GM04503 (cell line): ENCODE measurements around the gene MTURN.

Experiments used
- DNase-seq: peaks from one replicate; pipeline ENCODE4 v3.0.0-alpha.2; 2012; ENCODE audit warnings: low read depth

Gene MTURN

DNA sequence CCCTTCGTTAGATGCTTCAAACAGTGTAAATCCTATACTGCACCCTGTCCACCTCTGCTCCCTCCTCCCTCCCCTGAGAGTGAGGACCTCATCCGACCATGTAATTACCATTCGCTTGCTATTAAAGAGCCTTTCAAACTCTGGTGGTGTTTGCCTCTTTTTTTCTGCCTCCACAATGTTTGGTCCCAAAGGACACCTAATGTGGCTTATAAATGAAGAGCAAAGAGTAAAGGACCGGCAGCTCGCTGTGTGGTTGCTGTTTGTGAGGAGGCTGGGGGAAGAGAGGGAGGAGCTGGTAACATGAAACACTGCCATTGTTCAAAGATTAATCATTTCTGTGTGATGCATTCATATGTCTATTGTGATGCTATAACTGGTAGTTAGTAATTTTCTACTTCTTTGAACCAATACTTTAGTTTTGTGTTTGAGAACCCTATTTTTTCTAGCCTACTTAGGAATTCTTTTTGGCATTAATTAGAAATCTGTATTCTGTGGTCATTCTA, 27.9 kb downstream of the MTURN start:
- DNase-seq: no peak

DNA sequence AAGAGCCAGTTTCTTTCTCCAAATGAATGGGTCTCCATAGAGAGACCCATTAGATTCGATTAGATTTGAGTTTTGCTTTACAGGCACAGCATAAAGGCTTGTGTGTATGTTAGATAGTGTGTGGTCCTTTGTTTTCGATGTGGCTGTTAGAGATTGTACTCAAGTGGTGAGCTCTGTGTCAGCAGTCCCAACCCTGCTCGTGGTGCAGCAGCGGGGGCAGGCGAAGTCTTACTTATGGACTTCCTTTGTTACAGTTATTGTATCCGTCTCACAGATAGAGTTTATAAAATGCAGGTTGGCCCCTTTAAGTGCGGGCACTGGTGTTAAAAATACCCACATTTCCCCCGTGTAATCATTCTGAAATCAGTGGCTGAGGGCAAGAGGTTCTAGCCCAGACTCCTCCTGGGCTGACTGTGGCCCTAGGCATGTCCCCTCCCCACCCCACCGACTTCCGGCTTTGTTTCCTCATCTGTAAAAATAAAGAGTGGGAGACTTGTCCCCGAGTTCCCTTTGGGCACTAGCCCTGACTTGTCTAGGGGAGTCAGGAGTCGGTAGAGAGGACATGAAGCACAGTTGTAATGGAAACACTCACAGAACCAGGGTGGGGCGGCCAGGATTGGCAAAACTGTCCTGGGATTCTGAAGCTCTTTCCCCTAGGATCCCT, 28.6 kb downstream of the MTURN start:
- DNase-seq: no peak

DNA sequence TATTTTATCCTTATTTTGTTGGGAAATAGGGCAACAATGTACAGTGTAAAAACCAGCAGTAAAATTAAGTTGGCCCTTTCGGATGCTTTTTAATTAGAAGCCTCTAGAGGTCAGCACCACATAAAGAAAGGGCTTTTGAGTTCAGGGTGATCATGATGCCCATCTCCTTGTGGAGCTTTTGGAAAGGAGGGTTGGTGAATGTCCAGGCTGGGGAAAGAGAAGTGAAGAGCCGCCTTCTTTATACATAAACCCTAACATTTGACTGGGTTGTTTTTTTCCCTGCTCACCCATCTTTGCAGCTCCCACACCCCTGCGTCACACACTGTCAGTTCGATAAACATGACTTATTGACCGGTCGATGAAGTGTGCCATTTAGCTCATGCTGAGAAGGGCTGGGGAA, 29.8 kb downstream of the MTURN start:
- no peak for DNase-seq

DNA sequence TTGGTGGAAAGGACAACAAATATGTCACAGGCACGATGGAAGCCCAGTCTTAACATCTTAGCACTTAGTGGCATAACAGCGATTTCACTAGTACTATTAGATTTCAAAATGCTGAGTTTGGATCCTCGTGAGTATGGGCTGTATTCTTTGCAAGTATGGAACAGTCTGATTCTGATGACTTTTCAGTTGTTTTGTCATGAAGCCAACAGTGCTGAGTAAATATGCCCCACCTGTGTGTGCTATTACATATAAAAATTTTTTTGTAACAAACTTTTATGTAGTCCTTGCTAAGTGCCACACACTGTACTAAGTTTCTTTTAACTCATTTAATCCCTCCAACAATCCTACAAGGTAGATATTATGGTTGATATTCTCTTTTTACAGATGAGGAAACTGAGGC, 30.8 kb downstream of the MTURN start:
- no peak for DNase-seq

DNA sequence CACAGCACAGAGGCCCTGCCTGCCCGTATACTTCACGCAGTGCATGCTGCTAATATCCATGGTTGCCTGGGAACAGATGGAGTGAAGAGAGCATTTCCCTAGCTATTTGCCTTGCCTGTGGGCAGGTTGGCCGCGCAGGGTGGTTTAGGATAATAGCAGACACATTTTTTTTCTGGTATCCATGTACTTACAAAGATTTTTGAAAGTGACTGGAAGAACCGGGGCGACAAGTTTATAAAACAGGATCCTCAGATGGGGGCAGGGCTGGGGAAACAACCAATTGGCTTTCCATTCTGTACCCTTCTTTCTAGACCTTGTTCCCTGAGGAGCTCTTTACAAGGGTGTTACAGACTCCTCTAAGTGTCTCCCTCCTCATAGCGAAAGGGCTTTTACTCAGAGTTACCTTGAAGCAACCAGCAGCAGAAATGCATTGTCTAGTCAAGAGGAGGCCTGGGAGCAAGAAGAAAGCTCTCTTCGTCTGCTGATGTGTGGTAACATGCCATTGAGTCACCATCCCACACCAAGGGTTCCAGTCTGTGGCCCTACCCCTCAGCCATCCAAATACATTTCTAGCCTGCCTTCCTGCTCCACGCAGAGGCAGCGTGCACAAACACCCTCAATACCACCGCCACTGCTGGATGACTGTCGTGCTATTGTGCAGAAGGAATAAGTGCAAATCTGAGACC, 31.5 kb downstream of the MTURN start:
- DNase-seq: no peak

DNA sequence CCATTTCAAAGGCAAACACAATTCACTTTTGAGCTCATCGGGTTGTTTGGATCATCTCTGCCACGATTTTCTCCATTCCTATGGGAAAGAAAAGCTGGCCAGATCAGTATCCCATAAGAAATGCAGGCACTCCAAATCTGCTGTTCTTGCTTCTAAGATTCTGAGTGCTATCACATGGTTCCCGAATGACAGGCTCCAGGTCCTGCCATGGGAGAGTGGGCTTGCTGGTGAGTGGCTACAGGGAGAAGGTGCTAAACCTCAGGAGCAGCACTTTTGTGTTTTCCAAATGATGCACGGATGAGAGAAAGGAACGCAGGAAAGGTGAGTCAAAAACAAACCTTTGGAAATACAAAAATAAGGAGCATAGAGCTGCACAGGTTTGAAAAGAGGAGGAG, 32.1 kb downstream of the MTURN start:
- no peak for DNase-seq

DNA sequence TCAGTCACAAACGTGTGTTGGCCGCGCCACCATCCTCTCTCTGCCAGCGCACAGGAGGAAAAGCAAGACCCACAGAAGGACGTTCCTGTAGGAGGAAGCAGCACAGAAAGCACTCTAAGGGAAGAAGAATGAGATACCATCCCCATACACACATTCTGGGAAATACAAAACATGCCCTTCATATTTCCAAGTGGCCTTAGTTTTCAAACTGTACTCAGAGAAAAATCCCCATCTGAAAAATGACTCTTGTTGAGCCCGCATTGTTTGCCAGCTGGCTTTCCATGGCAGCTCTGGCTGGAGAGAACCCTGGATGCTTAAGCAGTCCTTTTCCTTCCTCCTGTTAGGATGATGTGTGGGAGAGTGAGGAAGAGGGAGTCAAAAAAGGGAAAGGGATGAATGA, 33.1 kb downstream of the MTURN start:
- no peak for DNase-seq

DNA sequence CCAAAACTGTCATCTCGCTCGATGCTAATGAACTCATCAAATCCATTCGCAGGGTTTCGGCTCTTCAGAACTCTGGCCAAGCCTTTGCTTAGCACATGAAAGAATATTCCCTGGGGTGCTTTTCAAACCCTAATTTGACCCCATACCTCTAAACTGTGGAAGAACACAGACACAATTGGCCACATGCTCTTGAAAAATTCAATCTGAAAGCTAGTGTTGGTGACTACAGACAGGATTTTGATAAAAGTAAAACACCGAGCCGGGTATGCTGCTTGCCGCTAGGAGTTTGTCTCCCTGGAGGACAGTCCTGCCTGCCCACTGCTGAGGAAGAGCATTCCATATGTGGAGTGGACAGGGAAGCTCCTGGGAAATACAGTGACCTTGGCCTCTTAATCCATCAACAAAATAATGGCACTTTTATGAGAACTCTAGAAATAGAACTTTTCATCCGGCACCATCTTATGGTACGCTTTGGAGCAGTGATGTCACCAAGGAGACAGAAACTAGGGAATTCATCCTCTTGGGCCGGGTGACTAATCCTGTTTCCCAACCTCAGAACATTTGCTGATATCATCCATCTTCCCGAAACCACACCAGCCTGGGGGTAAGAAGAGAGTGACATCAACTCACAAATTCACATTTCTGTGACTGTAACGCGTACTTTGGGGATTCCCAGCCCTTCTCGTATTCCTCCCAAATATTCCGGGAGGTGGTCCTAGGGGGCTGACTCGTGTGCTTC, 34.2 kb downstream of the MTURN start:
- DNase-seq: peak; percentile 91

DNA sequence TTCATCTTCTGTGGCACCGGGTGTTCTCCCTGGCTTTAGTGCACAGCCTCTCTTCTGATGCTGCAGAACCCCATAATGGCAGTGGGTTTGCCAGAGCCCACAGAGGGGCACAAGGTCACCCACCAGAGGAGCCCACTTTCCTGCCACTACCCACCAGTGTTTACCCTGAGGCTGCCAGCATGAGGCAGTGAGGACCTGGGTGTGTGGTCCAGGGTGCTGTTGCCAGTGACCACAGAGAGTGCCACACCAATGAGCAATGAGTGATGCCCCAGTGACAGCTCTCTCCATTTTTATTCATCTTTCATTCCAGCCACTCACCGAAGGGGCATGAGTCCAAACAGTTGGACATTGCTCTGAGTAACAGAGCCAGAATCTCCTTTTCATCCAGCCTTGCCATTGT, 34.8 kb downstream of the MTURN start:
- no peak for DNase-seq

DNA sequence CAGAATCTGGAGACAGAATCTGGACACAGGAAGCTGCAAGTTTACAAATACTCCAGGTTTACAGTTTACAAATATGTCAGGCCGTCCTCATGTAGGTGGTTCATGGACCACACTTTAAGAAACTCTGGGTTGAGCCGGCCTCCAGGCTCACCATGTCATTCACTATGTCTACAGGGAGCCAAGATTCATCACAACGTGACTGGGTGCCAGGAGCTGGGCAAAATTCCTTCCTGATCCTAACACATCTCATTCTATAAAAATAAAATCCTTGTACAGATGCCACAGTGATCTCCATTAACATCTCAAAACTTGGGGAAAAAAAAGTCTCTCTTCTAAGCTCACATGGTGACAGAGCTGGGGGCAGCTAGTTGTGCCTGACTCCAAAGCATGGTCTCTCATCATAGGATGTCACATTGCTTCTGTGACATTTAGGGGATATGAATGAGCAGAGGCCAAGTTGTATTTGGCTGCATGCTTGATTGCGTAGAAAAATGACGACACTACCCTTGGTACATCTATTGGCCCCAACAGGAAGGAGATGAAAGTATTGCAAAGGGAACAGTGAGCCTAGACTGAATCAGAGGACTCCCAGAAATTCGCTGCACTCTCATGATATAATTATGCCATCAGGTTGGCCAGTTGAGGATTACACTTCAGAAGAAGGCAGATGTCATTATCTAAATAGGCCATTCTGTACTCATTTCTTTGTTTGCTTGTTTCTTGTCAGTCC, 35.9 kb downstream of the MTURN start:
- no peak for DNase-seq

DNA sequence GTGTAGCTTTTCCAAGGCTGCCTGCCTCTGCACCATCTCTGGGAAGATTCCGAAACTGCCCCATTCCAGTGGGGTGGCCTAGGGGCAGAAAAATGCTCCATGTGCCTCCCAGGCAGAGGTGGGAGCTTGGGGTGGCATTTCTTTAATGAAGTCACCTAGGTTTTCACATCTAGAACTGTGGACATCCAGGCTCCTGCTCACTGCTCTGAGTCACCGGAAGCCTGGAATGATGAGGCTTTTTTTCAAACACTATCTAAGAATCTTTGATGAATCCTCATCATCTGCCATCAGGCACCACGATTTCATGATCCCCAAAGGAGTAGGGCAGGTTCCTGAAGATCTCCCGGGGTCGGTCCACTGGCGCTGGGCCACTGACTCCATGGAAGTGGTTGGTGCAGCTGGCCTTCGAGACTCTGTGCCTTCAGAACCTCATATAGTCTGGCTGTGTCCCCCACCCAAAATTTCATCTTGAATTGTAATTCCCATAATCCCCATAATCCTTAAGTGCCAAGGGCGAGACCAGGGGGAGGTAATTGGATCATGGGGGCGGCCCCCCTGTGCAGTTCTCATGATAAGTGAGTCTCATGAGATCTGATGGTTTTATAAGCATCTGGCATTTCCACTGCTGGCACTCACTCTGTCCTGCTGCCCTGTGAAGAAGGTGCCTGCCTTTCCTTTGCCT, 37.1 kb downstream of the MTURN start:
- no peak for DNase-seq

DNA sequence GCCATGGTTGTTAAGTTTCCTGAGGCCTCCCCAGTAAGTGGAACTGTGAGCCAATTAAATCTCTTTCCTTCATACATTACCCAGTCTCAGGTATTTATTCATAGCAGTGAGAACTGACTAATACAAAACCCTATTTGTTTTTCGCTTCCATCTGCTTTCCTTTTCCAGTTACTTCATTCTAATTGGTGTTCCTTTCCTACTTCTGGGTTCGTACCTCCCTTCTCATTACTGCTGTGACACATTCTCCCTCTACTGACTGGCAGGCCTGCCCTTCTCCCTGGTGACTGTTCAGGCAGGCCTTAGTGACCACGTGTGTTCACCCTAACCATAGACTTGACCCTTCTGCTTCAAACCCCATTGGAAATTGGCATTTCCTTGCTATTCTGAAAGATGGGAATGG, 37.7 kb downstream of the MTURN start:
- no peak for DNase-seq

DNA sequence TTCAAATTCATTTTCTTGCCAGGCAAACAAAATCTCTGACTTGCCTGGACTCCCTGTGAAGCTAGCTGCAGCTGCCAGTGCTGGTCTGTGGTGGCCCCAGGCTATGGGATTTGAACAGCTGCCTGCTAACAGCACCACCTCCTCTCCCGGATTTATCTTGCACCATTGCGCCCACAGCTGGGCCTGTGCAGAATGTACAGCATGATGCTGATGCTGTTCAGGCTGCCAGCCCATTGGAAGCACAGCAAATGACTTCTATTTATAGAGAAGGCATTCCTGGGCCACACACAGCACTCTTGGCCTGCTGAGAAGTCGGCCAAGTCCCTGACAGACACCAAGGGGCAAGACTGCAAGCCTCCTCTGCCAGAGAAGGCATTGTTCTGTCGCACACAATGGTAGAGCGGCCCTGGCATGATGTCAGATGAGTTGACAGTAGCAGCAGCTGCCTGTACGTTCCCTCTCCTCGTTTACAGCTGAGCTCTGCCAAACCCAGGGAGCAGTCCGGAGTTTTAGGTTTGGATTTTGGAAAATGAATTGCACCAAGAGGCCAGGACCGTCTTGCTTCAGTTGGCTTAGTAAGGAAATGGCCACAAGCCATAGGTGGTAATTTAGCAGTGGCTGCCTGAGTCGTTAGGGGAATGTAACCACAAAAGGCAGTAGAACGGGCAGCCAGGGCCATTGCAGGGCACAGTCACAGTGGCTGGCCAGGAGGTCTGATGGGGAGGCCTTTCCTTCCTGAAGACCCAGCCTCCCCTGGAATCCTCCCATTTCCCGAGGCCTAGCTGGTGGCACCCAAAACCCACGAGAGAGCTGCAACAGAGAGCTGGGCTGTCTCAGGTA, 38.5 kb downstream of the MTURN start:
- peak; percentile 89 for DNase-seq

DNA sequence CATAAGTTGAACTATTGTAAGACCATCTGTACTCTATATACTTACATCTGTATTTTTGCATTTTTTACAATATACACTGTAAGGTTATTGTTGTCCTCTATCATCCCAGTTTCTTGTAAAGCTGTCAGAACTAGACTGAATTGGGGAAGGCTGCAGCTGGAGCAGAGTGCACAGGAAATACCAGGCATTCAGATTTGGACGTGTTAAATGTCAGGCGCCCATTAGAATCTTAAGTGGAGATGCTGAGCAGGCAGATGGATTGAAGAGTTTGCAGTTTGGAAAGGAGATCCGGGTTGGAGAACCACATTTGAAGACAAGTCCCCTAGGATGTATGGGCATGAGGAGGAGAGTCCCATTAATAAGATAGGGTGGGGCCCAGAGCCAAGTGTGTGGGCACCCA, 40.4 kb downstream of the MTURN start:
- DNase-seq: no peak

DNA sequence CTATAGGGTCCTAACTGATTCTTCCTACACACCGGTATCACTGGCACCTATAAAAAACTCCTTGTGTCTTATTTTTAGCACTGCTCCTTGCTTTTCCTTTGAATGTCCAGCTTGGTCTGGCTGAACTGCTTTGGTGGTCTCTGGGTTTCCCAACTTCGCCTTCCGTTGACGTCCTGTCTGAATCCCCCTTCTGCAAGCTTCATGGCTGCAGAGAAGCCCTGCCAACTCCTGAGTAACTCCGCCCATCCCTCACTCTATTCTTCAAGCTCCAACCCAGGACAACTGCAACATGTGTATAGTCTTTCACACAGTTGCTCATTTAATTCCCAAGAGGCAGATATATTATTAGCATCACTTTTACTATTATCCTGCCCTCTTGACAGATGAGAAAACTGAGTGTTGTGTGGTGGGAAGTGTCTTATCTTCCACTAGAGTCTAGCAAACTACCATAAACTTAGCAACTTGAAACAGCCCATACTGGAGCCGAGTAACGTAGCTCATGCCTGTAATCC, 40.9 kb downstream of the MTURN start:
- no peak for DNase-seq

DNA sequence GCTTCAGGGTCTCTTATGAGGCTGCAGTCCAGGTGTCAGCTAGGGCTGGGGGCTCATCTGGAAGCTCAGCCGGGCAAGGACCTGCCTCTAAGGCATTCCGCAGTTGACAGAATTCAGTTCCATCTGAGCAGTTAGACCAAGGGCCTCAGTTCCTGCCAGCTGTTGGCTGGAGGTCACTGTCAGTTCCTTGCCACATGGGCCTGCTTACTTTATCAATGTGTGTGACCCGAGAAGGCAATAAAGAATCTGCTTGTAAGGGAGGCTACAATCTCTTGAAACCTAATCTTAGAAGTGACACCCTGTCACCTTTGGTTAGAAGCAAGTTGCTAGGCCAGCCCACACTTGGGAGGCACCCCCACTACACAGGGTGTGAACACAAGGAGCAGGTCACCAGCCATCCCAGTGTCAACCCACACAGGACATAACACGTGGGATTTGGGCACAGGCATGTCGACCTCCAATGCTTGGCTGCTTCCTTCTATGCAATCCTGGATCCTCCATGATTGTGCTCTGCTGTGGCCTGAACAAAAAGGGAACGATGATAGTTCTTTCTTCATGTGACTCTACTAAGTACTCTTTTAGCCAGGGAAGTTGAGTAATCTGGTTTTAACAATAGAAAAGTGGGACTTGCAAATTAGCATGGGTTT, 41.8 kb downstream of the MTURN start:
- DNase-seq: no peak

DNA sequence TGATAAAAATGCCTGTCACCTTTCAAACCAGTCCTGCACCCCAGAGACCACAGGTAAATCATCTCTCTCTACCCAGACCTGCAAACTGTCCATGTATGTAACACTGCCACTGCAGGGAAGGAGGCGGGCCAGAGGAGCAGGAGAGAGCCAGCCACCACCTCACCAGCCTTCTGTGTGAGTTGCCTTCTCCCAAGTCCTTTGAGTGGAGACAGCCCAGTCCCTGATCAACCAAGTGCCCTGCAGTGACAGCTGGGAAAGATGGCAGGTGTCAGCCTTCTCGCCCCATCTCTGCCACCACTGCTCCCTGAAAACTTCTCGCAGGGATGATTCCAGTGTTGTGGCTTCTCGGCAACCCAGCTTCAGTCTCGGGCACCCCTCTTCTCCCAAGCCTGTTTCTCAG, 42.4 kb downstream of the MTURN start:
- DNase-seq: no peak

DNA sequence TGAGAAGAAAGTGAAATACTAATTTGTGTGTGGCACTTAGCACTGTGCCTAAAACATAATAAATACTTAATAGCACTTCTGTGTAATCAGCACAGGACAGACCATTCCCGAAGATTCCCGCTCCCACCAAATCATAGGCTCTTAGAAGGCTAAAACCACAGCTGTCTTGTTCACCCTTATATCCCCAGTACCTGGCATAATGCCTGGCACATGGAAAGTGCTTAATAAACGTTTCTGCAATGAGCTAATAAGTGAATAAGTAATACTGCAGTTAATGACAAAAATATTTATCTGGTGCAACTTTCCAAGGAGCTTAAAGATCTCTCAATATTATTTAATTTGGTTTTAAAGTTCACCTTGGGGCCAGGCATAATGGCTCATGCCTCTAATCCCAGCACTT, 43.2 kb downstream of the MTURN start:
- DNase-seq: no peak

DNA sequence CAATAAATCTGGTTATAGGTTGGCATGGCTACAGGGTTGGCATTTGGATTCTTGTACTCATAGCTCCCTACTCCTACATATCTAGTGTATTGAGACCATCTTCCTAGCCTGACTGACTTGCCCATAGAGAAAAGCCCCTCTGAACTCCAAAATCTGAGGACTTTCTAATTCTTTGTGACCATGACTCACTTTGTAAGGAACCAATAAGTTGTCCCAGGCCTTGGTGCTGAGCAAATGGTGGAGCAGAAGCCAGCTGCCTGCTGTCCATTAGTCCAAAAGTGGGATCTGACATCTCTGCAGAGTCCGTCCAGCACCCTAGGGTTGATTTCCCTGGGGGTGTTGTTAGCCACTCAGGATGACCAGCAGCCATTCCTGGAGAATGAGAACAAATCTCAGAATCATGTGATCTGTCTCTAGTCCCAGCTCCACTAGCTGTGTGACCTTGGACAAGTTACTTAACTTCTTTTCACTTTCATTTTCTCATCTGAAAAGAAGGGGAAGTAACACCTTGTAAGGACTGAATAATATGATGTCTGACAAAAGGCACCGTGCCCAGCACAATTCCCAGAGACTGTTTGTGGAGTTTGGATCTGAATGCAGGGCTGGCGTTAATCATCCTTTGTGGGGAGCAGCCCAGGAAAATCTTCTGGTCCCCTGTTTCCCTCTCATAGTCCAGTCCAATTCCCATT, 44.1 kb downstream of the MTURN start:
- no peak for DNase-seq

DNA sequence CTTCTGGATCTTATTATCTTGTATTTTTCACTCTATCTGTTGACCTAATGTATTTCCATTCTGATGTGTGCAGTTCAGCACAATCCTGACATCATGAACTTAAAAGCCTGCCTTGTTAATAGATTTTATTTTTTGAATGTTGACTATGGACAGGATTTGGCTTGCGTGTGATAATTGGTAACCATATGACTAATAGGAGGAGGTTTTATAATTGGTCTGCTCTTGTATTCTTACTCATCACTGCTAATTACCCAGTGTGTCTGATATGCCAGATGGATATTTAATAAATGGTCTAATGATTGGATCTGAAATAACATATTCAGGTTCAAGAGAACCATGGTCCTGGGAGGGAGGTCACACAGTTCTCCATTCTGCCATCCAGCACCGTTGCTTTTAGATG, 45.9 kb downstream of the MTURN start:
- DNase-seq: no peak
